Adipose tissue (tissue), 3 donors: Measurements from ENCODE around the gene TLR4. TPM values are rescaled to one million over a fixed set of nuclear protein-coding genes. Genes with fewer than 3 reads are reported as not detected.

Experiments used
- H3K27ac ChIP-seq: one replicate; pipeline ENCODE4 v1.5.1; 2013; ENCODE audit warnings: low read depth, low read length
- WGBS, 3 donors: extraction: QIAGEN DNeasy Blood & Tissue Kit; methylation state at CpG; one replicate each; pipeline ENCODE4 v1.1.7; 2013; 5-methylcytosine and 5-hydroxymethylcytosine counted together
- polyA plus RNA-seq, 3 donors: library from polyadenylated mRNA; stranded (reverse); fragments of 200-250 nt; gene quantifications; one replicate each; pipeline ENCODE4 v1.2.3, GENCODE V29; 2013
- donor health status: healthy with polysubstance abuse.
- donor health status: Bipolar disorder and iron deficiency.
- donor health status: healthy.

The TLR4 gene
- 10 to 100 TPM in 2 of 3 donors, 1 to 10 TPM in 1; 1.3 to 15.2 (median 13.8) TPM for polyA plus RNA-seq

- H3K27ac ChIP-seq: peak within 1 kb of the TSS; percentile 64
- 6 to 30% (median 8%) methylated on average over 13 of the region's 13 CpGs for WGBS, 3 donors
Measured at GRCh38 chr9:117704024-117704575, at the start of gene TLR4. Gene TLR4 (plus strand): TSS chr9:117704403. CDS start chr9:117704473, 70 bp downstream.

DNA sequence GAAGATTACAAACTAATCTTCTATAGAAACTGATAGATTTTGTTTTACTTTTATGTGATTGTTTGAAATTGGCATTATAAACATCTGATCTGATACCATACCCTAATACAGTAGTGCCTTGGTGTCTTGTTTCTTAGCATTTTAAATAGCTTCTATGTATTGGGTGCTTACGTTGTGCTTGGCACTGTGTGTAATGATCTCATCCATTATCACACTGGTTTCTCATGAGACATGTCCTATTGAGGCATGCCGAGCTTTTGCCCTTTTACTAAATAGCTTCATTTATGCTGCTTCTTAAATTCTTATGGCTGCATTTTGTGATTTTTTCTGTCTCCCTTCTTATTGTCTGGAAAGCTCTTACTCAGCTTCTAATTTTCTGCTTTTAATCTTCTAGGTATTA lies 48.2 kb upstream of the TLR4 start:
- no peak overlapping the region for H3K27ac ChIP-seq
- 40 to 64% (median 63%) methylated on average over 2 of the region's 2 CpGs for WGBS, 3 donors

DNA sequence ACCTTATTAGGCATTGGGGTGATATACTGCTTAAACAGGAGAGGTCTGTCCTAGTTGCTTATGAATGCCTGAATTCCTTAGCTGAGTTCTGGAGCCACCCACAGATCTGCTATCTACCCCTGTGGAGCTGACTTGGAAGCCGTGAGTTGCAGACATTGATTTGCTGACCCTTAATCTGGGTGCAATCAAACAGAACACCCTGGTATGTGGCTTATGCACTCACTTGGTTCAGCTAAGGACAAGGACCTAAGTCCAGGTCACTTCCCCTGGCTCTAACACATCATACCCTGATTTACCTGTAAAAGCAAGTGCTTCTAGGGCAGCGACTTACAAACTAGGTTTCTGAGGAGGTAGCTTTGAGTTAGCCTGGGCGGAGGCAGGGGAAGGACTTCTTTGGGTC lies 41.6 kb upstream of the TLR4 start:
- no peak overlapping the region for H3K27ac ChIP-seq
- WGBS, 3 donors: 58 to 79% (median 77%) methylated on average over 3 of the region's 3 CpGs

DNA sequence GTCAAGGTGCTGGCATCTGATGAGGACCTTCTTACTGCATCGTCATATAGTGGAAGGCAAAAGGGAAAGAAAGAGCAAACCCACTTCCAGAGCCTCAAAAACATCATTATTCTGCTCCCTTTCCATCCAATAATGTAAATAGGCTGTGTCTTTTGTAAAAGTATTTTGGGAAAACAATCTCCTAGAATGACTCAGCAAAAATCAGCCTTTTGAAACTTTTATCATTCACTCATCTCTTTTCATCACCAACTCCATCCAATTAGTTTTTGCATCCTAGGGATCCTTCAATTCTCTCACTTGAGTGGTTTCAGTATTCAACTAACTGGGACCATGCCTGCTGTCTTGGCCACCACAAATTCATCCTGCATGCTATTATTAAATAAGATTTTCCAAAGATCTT lies 39.8 kb upstream of the TLR4 start:
- 50 to 93% (median 70%) methylated on average over 1 of the region's 1 CpG for WGBS, 3 donors

GRCh38 chr9:117665601-117666385 lies 38.4 kb upstream of the TLR4 start:
- no peak overlapping the region for H3K27ac ChIP-seq
- 67 to 92% (median 90%) methylated on average over 1 of the region's 1 CpG for WGBS, 3 donors

More for the DNA sequence above, 39.8 kb upstream of the TLR4 start:
- H3K27ac ChIP-seq: no peak overlapping the region

- 88 to 97% (median 97%) methylated on average over 1 of the region's 1 CpG for WGBS, 3 donors
- H3K27ac ChIP-seq: no peak overlapping the region
Measured at GRCh38 chr9:117671468-117671867, 32.7 kb upstream of the TLR4 start.

DNA sequence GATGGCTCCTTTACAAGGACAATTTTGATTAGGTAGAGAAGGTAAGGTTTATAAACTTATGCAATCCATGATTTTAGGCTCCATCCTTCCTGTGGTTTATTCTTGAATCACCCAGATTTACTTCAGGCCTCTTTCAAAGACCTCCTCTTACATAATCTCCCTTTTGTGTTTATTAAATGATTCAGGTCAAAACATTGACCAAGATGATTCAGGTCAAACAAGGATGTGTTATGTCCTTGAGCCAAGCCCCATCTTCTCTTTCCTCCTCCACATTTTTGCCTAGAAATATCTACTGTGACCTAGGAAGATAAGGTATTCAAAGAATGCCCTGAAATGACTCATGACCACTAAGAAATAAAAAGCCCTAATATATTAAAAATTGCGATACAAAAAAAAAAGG lies 31.8 kb upstream of the TLR4 start:
- no peak overlapping the region for H3K27ac ChIP-seq
- WGBS, 3 donors: 83 to 98% (median 88%) methylated on average over 1 of the region's 1 CpG

GRCh38 chr9:117677572-117677971 lies 26.6 kb upstream of the TLR4 start:
- H3K27ac ChIP-seq: no peak overlapping the region

GRCh38 chr9:117678871-117679270 lies 25.3 kb upstream of the TLR4 start:
- no peak overlapping the region for H3K27ac ChIP-seq
- WGBS, 3 donors: 0% methylated on average over 1 of the region's 1 CpG

- H3K27ac ChIP-seq: no peak overlapping the region
- WGBS, 3 donors: 34 to 56% (median 41%) methylated on average over 2 of the region's 2 CpGs
Measured at GRCh38 chr9:117679416-117679815, 24.8 kb upstream of the TLR4 start.

GRCh38 chr9:117681888-117682287 lies 22.3 kb upstream of the TLR4 start:
- 52 to 73% (median 64%) methylated on average over 2 of the region's 2 CpGs for WGBS, 3 donors
- H3K27ac ChIP-seq: no peak overlapping the region

DNA sequence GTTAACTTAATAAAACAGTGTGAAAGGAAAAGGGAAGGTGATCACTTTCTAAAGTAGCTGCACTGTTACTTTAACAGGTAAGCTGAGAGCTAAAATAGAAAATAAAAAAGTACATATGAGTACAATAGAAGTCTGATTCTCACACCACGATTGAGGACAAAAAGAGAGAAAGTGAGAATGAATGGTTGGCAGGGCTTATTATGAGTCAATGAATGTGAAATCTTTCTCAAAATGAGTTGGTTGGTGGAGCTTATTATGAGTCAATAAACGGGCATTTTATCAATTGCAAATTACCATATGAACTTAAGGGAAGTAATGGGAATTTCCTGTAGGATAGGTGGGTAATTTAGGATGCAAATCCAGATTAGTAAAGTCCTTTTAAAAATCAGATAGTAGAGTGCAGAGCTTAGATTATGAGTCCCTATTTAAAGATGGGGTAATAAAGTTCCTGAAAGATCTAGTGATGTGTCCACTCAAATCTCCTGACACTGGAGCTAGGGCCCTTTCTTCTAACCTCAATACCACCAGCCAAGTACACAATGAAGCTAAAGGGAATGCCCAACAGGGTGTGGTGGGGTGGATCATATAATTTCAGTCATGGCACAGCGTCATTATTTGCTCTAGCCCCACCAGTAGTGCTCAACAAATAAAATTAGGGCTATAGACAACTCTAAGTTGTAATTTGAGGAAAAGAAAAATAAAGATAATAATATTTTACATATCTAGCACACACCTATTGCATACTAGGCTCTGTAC lies 21.1 kb upstream of the TLR4 start:
- 55 to 75% (median 68%) methylated on average over 3 of the region's 3 CpGs for WGBS, 3 donors
- no peak overlapping the region for H3K27ac ChIP-seq

DNA sequence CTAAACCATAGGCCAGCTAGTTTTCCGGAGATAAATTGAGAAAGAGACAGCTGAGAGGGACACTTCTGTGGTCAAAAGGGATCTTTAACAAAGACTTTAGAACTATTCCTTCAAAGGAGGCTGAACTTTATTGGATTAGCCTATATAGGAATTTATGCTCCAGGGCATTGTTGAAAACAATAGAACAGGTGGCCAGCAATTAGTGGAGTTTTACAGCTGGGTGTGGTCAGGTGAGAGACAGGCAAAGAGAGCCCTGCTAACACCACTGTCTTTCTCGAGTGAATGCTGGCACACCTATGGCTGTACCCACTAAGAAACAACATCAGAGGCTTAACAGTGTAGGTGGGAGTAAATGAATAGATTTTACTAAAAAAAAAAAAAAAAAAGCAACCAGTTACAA lies 16.7 kb upstream of the TLR4 start:
- WGBS, 3 donors: 56 to 85% (median 78%) methylated on average over 2 of the region's 2 CpGs
- H3K27ac ChIP-seq: no peak overlapping the region

DNA sequence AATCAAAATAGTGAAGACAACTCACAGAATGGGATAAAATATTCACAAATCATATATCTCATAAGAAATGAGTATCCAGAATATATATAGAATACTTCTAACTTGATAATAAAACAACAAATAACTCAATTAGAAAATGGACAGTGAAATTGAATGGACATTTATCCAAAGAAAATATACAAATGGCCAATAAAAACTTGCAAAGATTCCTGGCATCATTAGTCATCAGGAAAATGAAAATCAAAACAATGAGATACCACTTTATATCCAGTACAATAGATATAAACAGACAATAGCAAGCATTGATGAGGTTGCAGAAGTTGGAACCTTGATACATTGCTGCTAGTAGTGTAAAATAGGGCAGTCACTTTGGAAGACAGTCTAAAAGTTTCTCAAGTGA lies 12.8 kb upstream of the TLR4 start:
- no peak overlapping the region for H3K27ac ChIP-seq

DNA sequence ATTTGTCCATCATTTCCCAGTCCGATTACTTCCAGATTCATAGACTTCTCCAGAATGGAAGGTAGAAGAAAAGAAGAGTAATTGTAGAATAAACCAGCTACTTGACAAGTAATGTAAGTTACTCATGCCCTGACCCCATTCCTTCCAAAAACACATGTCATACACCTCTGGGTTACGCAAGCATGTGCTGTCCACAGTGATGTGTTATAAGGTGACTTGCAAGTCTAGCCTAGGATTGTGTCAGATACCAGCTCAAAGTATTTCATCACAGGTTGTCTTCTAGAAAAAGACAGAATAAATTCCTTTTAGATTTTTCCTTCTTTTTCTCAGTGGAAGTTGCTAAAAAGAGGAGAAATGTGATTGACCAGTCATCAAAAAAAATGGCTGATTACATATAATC lies 8.0 kb upstream of the TLR4 start:
- no peak overlapping the region for H3K27ac ChIP-seq
- WGBS, 3 donors: 53 to 75% (median 59%) methylated on average over 2 of the region's 2 CpGs

GRCh38 chr9:117697046-117697445 lies 7.2 kb upstream of the TLR4 start:
- no peak overlapping the region for H3K27ac ChIP-seq
- 46 to 81% (median 72%) methylated on average over 1 of the region's 1 CpG for WGBS, 3 donors

DNA sequence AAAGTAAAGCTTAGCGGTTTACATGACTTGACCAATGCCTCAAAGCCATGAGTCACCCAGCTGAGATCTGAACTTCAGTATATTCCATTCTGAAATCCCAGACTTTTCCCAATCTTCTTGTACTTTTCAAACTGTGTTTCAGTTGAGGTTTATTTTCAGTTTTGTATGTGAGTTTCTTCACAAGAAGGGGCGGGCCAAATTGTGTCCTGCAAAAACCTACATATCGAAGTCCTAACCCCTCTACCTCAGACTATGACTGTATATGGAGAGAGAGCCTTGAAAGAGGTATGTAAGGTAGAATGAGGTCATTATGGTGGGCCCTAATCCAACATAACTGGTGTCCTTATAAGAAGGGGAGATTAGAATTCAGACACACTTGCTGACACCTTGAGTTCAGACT lies 666 bp upstream of the TLR4 start:
- 75 to 80% (median 76%) methylated on average over 3 of the region's 3 CpGs for WGBS, 3 donors
- H3K27ac ChIP-seq: no peak overlapping the region

DNA sequence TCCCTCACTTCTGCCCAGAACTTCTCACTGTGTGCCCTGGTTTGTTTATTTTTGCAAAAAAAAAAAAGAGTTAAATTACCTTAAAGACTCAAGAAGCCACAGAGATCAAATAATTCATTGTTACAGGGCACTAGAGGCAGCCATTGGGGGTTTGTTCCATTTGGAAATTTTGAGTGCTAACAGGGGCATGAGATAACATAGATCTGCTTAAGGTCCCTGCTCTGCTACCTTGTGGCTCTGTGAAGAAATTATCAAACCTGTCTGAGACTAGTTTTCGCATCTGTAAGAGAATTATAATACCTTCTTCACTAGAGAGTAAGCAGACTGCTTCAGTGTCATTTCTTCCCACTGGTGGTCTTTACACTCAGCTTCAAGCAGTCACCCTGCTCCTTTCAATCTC lies 394 bp downstream of the TLR4 start:
- WGBS, 3 donors: 51 to 59% (median 55%) methylated on average over 1 of the region's 1 CpG

DNA sequence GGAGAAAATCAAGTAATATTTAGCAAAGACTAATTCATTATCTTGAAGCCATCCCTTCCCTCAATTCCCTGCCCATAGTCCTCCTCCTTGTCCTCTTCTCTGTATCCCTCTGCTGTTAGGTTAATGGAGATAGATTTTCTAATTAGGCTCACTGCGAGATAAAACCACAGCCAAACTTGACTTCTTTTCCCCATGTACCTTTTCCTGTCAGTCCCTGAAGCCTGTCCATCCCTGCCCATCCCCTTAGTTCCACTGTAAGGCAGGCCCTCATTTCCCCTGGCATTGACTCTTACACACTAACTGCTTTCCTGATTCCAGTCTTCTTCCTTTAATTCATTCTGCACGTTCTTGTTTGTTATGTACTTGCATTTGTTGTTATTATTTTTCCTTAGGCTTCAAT lies 1.2 kb downstream of the TLR4 start:
- no peak overlapping the region for H3K27ac ChIP-seq
- 40 to 46% (median 46%) methylated on average over 2 of the region's 2 CpGs for WGBS, 3 donors

More for the DNA sequence above, 394 bp downstream of the TLR4 start:
- H3K27ac ChIP-seq: peak overlapping the region; percentile 64
